ENCODE results near the gene RGS6.

GRCh38 chr14:72401632-72402376 lies 469.6 kb downstream of the RGS6 start:
- TF ChIP-seq EZH2phosphoT487 (IDR thresholded peaks at IDR 0.05; ENCODE audit: insufficient read depth, low read depth): no peak
- no peak for TF ChIP-seq EZH2 (IDR thresholded peaks at IDR 0.05; ENCODE audit: insufficient read depth, poor library complexity, severe bottlenecking)
